NK-92 (cell line): ENCODE results near the gene HCN2.

ENCODE experiments used
- DNase-seq: peaks from one replicate; lab custom pipeline; 2025; ENCODE audit not compliant: unreplicated experiment; lab: John Stamatoyannopoulos, UW

The HCN2 gene

DNA sequence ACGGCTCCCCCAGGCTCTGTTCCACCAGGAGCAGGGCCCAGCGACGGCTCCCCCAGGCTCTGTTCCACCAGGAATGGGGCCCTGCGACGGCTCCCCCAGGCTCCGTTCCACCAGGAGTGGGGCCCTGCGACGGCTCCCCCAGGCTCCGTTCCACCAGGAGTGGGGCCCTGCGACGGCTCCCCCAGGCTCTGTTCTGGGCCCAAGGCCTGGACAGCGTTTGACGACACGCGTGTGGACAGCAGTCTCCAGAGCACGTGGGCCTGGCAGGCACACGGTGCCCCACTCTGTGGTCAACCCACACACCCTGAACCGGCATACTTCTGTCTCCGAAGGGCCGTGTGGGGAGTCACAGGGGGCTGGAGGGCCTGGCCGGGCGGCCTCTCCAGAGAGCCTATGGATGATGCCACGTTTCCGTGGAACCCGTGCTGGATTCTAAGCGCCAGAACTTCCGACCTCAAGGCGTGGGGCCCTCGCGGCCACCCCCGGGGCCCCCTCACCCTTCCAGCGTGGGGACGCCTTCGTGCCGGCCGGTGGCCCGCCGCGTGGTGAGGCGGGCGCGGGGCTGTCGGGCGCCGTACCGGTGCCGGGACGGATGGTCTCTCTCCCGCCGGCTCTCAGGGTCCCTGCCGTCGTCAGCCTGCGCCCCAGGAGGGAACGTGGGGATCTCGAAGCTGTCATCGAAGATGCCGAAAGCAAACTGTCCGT lies 61.6 kb downstream of the HCN2 start:
- no peak for DNase-seq

DNA sequence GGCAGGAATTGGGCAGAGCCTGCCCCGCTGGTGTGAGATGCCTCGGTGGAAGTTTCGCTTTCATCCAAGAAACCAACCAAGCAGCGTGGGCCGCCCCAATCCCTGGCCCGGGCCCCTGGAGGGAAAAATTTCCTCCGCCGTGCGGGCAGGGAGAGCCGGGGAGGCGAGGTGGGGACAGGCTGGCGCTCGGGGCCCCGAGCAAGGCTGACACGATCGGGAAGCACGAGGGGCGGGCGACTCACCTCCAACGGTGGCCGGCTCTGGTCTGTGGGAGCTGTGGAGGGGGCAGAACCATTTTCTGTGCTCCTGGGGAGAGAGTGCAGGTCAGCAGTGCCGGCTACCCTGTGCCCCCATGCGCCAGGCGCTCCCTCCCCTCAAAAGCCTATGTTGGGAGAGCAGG lies 62.3 kb downstream of the HCN2 start:
- DNase-seq: no peak

DNA sequence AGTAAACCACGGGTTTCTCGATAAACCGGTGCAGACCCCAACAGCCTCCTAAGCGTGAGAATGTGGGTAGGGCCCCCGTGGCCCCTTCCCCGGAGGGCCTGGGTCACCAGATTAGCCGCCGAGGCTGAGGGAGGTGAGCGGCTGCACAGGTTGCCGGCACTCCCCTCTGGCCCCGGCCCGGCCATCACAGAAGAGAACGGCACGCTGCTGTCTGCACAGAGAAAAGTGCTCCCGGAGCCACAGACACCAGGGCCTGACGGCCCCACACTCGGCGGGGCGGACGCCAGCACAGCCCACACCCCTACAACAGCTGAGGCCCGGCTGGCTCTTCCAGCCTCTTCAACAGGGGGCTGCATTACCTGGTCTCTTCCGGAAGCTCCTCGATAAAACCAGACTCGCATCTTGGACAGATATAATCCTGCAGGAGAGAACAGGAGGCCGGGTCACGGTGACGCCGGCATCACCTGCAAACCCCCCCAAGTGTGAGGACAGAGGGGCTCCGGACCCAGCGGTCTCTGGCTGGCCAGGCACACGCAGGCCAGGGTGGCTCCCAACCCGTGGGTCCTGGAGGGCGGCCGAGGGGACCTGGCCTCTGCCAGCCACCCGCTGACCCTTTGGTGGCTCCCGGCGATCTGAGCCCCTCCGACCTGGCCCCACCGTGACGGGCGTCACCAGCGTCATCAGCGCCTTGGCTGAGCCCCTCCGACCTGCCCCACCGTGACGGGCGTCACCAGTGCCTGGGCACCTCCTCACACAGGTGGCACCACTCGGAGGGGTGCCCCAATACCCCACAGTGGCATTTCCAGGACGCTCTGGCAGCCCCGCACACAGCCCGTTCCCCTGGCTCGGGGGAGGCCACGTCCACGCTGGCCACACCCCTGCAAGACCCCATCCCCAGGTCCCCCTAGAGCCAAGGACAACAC lies 63.0 kb downstream of the HCN2 start:
- no peak for DNase-seq

GRCh38 chr19:653425-653824 lies 63.7 kb downstream of the HCN2 start:
- DNase-seq: no peak

- no peak for DNase-seq
Measured at GRCh38 chr19:655691-656090, 66.0 kb downstream of the HCN2 start.

GRCh38 chr19:656751-657559 lies 67.3 kb downstream of the HCN2 start:
- no peak for DNase-seq

- no peak for DNase-seq
Measured at GRCh38 chr19:657611-658010, 67.9 kb downstream of the HCN2 start.

DNA sequence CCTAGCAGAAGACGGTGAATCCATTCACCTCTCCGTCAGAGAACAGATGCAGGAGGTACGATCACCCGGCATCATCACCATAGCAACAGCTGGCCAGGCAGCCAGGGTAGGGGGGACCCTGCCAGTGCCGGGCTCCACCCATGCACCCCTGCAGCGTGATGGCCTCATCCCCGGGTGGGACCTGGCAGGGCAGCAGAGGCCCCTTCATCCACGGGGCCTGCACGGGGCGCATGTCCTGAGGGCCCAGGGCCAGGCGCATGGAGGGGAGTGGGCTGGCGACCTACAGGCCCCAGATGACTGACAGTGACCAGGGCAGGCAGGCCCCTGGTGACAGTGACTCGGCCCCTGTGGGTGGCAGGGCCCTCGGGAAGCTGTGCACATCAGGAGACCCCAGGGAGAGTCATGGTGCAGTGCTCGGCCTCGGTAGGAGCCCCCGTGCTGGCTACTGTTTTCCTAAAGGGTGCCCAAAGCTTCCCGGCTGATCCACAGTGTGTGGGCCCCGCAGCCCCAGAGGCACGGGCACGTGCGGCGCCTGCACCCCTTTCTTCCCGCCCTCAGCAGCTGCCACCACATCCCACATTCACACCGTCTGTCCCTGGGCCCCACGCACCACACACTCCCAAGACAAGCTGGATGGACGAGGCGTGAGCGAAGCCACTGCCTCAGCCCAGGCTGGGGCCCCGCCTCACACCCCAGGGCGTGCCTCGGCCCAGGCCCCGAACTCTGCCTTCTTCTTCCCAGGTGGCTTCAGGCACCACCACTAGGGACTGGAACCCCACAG lies 68.6 kb downstream of the HCN2 start:
- no peak for DNase-seq

DNA sequence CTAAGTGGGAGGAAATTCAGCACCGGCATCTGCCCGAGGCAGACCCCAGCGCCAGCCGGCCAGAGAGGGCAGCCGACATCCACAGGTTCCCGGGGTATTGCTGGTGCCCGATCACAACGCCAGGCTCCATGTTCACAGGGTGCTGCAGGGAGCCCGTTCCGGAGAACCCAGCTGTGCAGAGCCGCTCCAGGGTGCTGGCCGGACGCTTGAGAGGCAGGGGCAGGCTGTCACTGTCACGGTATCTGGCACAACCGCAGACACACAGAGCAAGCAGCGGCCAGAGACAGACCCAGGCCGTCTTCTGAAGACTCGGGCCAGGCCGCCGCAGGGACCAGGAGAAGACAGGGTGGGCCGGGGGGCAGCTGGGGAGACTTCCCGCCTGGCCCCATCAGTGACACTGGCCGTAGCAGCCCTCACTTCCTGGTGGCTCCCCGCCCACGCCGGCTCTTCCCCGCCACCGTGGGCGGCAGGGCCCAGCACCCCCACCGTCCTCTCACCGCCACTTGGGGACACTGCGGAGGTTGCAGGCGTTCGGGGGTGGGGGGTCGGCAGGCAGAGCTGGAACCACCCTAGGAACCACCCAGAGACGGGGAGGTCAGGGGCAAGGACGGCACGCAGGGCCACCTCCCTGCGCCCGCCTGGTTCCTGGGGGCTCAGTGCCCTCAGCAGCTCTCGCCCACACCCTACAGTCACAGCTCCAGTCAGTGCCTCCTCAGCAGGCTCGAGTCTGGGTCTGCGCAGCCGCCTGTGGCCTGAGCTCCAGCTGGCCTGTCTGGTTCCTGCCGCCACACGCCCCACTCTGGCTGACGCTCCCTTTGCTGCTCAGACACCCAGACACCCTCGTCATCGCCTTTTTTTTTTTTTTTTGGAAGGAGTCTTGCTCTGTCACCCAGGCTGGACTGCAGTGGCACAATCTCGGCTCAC lies 69.5 kb downstream of the HCN2 start:
- no peak for DNase-seq

GRCh38 chr19:660793-661426 lies 71.2 kb downstream of the HCN2 start:
- no peak for DNase-seq

GRCh38 chr19:661427-662196 lies 71.9 kb downstream of the HCN2 start:
- no peak for DNase-seq

DNA sequence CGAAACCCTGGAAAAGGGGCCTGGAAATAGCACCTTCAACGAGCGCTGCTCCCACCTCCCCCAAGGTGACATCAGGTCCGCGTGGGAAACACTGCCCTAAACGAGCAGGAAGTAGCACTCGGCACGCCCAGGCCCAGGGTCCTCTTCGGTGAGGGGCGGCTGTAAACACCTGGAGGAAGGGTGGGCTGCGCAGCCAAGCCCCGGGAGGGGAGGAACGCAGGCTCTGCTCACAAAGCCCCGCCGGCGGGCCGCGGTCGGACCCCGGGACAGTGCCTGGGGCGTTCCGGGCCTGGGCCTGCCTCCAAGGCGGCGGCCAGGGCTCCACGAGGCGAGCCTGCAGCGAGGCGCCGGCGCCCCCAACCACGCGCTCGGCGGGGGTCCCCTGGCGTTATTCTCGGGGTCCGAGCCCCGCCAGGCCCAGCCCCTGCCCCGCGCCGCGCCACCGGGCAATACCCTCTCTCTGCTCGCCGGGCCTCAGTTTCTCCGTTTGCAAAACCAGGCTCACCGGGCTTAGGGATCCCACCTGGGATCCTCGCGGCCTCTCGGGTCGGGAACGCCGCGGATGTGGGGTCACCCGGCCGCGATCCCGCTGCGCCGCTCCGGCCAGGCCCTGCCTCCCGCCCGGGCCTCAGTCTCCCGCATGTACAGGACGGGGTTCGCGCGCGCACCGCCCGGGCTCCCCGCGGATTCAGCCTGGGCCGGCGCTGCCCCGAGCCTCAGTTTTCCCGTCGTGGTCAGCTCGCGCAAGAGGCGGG lies 72.7 kb downstream of the HCN2 start:
- no peak for DNase-seq

DNA sequence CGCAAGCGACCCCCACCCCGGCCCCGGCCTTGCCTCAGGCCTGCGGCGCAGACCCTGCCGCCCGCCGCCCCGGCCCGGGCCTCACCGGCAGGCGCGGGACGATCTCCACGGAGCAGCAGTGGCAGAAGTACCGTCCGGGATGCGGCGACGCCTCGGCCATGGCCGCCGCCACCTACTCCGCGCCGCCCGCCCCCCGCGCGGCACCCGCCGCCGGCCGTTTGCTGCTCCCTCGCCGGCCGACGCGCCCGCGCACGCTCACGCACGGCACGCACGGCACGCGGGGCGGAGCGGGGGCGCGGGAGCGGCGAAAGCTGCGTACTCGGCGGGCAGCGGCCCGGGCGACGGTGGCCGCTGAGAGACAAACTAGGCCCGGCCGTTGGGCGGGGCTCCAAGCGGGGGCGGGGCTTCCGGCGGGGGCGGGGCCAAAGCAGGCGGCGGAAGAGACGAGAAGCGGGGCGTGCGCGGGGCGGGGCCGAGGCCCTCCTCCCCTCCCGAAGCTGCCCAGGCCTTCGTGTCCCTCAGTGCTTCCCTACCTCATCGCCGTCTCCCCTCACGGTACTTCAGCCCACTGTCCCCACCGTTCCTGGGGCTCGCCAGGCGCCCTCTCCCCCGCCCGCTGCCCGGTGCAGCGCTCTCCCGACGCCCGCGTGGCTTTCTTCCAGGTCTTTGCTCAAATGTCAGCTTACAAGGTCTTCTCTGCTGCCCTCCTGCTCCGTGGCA lies 73.4 kb downstream of the HCN2 start, which contains the start of gene RNF126:
RNF126 (minus strand) TSS at position 253 of the 720 bp plus-strand sequence; CDS start at position 160, 93 bp downstream.
- DNase-seq: peak; percentile 54

DNA sequence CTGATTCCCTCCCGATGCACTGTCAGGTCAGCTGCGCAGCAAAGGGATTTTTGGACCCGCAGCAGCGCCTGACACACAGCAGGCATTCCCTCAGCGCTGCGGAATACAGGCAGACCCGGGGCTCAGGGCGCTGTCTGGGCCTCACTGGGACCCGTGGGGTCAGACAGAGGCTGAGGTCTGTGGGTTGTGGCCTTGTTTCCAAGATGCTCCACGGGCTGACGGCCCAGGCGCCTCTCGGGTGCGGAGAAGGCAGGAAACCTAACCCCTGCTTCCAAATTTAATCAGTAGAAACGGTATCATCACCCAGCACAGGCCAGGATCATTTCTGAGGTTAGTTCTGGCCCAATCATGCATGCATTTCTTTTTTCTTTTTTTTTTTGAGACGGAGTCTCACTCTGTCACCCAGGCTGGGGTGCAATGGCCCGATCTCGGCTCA lies 74.0 kb downstream of the HCN2 start:
- DNase-seq: no peak

DNA sequence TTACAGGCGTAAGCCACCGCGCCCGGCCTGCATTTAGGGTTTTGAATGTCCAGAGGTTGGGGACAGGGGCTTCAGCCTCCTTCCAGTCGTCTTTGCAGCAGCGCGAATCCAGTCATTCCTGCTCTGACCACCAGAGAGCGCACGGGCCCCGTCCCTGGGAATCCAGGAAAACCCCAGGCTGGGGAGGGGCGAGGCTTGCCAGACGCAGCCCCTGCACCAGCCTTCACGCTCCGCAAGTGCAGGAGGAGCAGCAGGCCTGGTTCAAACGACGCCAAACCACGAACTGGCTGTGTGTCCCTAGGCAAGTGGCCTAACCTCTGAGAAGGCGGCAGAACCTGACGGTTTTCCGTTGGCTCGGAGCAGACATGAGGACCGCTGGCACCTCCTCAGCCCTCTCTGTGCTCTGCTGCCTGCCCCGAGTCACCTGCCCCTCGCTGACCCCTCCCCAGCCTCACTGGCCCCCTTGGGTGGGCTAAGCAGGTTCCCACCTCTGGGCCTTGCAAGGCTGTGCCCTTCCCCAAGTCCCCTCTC lies 75.3 kb downstream of the HCN2 start:
- DNase-seq: no peak
